Testis (tissue), 3 donors: ENCODE data around the gene PRELID3B. TPM values are rescaled to one million over a fixed set of nuclear protein-coding genes. Genes with fewer than 3 reads are reported as not detected.

ENCODE experiments used
- DNase-seq: peaks from one replicate; pipeline ENCODE4 v3.0.0-alpha.2; 2019
- H3K27ac ChIP-seq, 2 donors: fragments of 200-600 bp; sonication (generic); one replicate each; pipeline ENCODE4 v1.5.1; 2019
- H3K27me3 ChIP-seq: fragments of 200-600 bp; sonication (generic); one replicate; pipeline ENCODE4 v1.5.1; 2019
- H3K36me3 ChIP-seq: fragments of 200-600 bp; sonication (generic); one replicate; pipeline ENCODE4 v1.5.1; 2017; ENCODE audit warnings: low read depth; ENCODE audit errors: missing control alignments
- H3K4me1 ChIP-seq: fragments of 200-600 bp; sonication (generic); one replicate; pipeline ENCODE4 v1.5.1; 2019
- H3K4me3 ChIP-seq, 2 donors: fragments of 200-600 bp; sonication (generic); one replicate each; pipeline ENCODE4 v1.5.1; 2017 to 2019
- H3K9me3 ChIP-seq: fragments of 200-600 bp; sonication (generic); one replicate; pipeline ENCODE4 v1.5.1; 2017
- POLR2A ChIP-seq: fragments of 450-650 bp; IDR thresholded peaks from one replicate; pipeline ENCODE4 v1.6.1; 2017; ENCODE audit warnings: antibody characterized with exemption, mild to moderate bottlenecking, moderate library complexity
- WGBS, 2 donors: methylation state at CpG; one replicate each; pipeline ENCODE4 v1.1.5; 2018; 5-methylcytosine and 5-hydroxymethylcytosine counted together
- intact Hi-C: fragments of 100-400 bp; cut with DNase I; formaldehyde crosslinking; loops from one replicate; pipeline ENCODE4 v1.15.1; 2023; ENCODE audit warnings: low total_unique reads
- polyA plus RNA-seq: library from polyadenylated mRNA; stranded (reverse); fragments of 350-450 nt; fragmentation: Illumina TruSeq; extraction: RNeasy Lipid Tissue Mini Kit (QIAGEN cat#74804); gene quantifications from one replicate; pipeline ENCODE4 v1.2.3, GENCODE V29; 2014; ENCODE audit warnings: low read depth, low replicate concordance; ENCODE audit not compliant: insufficient read depth
- total RNA-seq, 2 donors: library from RNA; depleted of rRNA; stranded (reverse); fragments of >200 nt; gene quantifications; one replicate each; pipeline ENCODE4 v1.2.3, GENCODE V29; 2016
- TF ChIP-seq, protein P1 (sequence below), 3 experiments: fragments of 450-650 bp in 2 of 3; fragments of 200-600 bp in 1 of 3; sonication (generic) in 1 of 3; IDR thresholded peaks; one replicate each; pipeline ENCODE4 v1.5.1; 2016 to 2019; ENCODE audit warnings: antibody characterized with exemption in 3 of 3, mild to moderate bottlenecking in 2 of 3, moderate library complexity in 1 of 3

PRELID3B gene
- total and polyA plus RNA-seq, 3 donors from 2014 or later, result 29.1 to 54.3 (median 35.3) TPM

DNA sequence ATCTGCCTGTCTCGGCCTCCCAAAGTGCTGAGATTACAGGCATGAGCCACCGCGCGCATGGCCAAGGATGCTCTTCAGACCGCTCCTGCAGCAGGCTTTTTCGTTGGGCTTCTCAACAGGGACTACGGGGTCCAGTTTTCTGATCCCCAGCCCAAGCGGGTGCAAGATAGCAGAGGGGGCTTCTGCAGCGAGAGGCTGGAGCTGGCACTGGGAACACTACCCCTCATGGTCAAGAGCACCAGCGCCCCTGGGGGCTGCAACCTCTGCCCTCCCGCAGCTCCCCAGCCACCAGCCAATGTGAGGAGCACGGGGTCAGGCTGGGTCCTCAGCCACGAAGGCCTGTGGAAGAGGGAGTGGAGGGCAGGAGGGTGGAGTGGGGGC, 41.5 kb downstream of the PRELID3B start:
- 88 to 91% methylated on average over 12 to 13 of the region's 13 CpGs for WGBS, 2 donors
- intact Hi-C loops, result no loop called here
- H3K4me3 ChIP-seq, result no peak overlapping the region
- H3K4me1 ChIP-seq, result peaks cover 2% of the 10 kb centered on the region
- H3K27ac ChIP-seq, result no peak overlapping the region
- no peaks in the 10 kb centered on the region for H3K36me3 ChIP-seq
- no peak for DNase-seq
- no peaks in the 10 kb centered on the region for H3K9me3 ChIP-seq
- H3K27me3 ChIP-seq, result no peaks in the 10 kb centered on the region
- TF ChIP-seq, protein P1, sequence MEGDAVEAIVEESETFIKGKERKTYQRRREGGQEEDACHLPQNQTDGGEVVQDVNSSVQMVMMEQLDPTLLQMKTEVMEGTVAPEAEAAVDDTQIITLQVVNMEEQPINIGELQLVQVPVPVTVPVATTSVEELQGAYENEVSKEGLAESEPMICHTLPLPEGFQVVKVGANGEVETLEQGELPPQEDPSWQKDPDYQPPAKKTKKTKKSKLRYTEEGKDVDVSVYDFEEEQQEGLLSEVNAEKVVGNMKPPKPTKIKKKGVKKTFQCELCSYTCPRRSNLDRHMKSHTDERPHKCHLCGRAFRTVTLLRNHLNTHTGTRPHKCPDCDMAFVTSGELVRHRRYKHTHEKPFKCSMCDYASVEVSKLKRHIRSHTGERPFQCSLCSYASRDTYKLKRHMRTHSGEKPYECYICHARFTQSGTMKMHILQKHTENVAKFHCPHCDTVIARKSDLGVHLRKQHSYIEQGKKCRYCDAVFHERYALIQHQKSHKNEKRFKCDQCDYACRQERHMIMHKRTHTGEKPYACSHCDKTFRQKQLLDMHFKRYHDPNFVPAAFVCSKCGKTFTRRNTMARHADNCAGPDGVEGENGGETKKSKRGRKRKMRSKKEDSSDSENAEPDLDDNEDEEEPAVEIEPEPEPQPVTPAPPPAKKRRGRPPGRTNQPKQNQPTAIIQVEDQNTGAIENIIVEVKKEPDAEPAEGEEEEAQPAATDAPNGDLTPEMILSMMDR (IDR thresholded peaks at IDR 0.05), result no peak
- no peak for TF ChIP-seq POLR2A

DNA sequence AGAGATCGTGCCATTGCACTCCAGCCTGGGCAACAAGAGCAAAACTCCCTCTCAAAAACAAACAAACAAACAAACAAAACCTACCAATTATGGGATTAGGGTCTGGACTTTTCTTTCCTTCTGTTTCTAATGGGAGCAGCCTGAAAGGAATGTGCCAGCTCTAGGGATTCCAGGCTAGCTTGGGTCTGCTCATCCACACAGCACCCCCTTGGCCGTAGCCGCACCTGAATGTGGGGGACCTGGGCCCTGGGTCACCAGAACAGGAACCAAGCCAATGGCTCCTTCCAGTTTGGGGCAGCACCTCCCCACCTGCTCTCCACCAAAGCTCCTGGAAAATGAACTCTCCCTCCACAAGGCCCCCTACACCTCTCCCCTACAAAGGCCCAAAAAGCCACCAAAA, 42.3 kb downstream of the PRELID3B start:
- WGBS, 2 donors, result 64 to 82% methylated on average over 1 to 3 of the region's 3 CpGs
- no peak for DNase-seq
- Histone ChIP-seq H3K9me3 (no peaks in the 10 kb centered on the region), H3K4me1 (no peaks in the 10 kb centered on the region), H3K27ac (no peak overlapping the region), H3K36me3 (no peaks in the 10 kb centered on the region), H3K27me3 (no peaks in the 10 kb centered on the region), H3K4me3 (no peak overlapping the region)
- intact Hi-C loops, result no loop called here
- TF ChIP-seq POLR2A, result no peak

DNA sequence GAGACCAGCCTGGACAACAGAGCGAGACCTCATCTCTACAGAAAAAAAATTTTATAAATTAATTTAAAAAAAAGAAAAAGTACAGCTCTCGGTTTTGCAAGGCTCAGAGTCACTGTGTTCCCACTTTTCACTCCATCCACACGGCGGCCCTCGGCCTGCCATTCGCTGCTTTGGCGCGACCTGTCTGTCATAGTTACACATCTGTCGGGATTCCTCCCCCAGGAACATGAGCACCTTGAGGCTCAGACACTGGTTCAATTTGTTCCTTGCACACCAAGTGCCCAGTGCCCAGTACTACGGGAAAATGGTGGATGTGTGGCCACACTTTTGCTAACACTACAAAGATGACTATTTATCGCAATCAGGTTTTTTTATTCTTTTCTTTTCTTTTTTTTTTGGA, 43.9 kb downstream of the PRELID3B start:
- Histone ChIP-seq H3K4me1 (no peaks in the 10 kb centered on the region), H3K36me3 (no peaks in the 10 kb centered on the region), H3K27me3 (no peaks in the 10 kb centered on the region), H3K4me3 (no peak overlapping the region), H3K27ac (no peak overlapping the region), H3K9me3 (no peaks in the 10 kb centered on the region)
- 85 to 95% methylated on average over 11 of the region's 11 CpGs for WGBS, 2 donors
- intact Hi-C loops, result no loop called here
- no peak for DNase-seq
- TF ChIP-seq, protein P1 (IDR thresholded peaks at IDR 0.05), result no peak
- no peak for TF ChIP-seq POLR2A

DNA sequence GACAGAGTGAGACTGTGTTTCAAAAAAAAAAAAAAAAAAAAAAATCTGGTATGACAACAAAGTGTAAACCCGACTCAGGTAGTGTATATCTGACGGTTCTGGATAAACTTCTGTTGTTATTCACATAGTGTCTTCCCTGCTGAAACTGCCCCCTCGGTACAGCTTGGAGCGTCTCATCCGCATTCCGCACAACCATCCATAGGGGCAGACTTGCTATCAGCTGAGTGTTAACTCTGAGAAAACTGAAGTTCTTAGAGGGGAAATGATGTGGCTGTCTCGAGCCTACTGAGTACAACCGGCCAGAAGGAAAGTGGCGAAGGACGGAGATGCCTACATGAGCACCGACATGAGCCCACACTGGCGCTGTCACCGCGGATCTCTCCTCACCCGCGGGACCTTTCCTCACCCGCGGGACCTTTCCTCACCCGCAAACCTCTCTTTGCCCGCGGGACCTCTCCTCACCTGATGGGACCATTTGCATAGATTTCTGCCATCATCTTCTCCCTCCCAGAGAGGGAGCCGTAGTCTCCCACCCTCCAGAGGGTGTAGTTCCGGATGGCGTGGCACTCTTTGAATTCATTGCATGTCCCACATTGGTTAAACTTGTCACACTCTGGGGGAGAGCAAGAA, 45.3 kb downstream of the PRELID3B start:
- no peaks in the 10 kb centered on the region for H3K4me1 ChIP-seq
- no peaks in the 10 kb centered on the region for H3K27me3 ChIP-seq
- 88 to 89% methylated on average over 24 of the region's 24 CpGs for WGBS, 2 donors
- no peak for DNase-seq
- no peak overlapping the region for H3K27ac ChIP-seq
- no peaks in the 10 kb centered on the region for H3K36me3 ChIP-seq
- intact Hi-C loops, result no loop called here
- TF ChIP-seq, protein P1 (IDR thresholded peaks at IDR 0.05), result no peak
- TF ChIP-seq POLR2A, result no peak
- no peaks in the 10 kb centered on the region for H3K9me3 ChIP-seq
- no peak overlapping the region for H3K4me3 ChIP-seq

DNA sequence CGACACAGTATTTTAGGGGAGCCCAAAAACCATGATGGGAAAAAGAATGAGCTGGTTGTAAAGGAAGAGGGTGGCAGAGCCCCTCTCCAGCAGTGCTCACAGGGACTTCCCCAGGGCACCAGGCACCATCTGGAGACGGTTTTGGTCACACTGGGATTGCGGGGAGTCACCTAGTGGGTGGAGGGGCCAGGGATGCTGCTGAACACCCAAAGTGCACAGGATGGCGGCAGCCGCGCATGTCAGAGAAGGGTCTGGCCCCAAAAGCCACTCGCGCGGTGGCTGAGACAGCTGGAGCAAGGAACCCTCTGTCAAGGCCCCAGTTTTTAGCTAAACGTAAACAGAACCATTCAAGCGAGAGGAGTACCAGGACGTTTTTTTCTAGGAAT, 46.4 kb downstream of the PRELID3B start:
- H3K27ac ChIP-seq, result no peak overlapping the region
- H3K9me3 ChIP-seq, result no peaks in the 10 kb centered on the region
- intact Hi-C loops, result no loop called here
- no peak overlapping the region for H3K4me3 ChIP-seq
- 93 to 94% methylated on average over 12 of the region's 12 CpGs for WGBS, 2 donors
- no peak for TF ChIP-seq POLR2A
- TF ChIP-seq, protein P1 (IDR thresholded peaks at IDR 0.05), result no peak
- H3K36me3 ChIP-seq, result no peaks in the 10 kb centered on the region
- DNase-seq, result no peak
- no peaks in the 10 kb centered on the region for H3K4me1 ChIP-seq
- H3K27me3 ChIP-seq, result no peaks in the 10 kb centered on the region
